ENCODE measurements around the gene CCS.

Gene CCS

DNA sequence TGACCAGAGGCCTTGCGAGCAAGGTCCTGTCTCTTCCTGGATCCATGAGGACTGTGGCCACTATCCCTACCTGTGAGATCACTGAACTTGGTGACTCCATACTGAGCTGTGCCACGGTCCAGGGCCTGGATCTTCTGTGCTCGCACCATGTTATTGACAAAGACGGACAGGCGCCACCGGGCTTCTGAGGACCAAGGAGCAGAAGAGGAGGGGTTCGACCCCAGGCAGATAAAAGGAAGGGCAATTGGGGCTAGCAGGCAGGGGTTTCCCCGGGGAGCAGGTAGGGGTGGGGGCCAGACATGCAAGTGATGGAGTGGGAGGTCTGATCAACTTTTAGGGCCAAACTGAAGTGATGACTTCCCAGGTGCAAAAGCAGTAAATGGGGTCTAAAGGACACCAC lies 26.8 kb upstream of the CCS start:
- Histone ChIP-seq H3K9me3 (ENCODE audit: low read length) (no peaks in the 10 kb centered on the region), H3K27me3 (ENCODE audit: insufficient read depth, low read length) (peaks cover 11% of the 10 kb centered on the region; the same call in 1 of the 2 replicates), H3K4me1 (ENCODE audit: insufficient read depth, low read length, severe bottlenecking) (peaks cover 10% of the 10 kb centered on the region)

DNA sequence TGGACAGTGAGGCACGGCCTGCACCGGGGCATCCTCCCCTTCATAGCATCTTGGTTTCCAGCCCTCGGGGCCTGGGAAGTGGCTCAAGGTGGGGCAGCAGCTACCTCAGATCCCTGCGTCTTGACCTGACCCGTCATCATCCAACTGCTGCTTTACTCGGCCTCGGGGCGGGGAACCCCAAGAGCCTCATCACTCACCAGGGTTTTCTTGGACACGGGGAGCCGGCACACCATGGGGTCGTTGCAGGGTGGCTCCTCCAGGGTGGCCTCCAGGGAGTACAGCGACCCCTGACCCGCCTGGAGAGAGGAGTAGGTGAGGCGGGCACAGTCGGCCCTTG lies 25.2 kb upstream of the CCS start:
- H3K4me3 ChIP-seq (ENCODE audit: low read depth, low read length, poor library complexity, severe bottlenecking), result peak overlapping the region; percentile 62
- TF ChIP-seq EZH2 (IDR thresholded peaks at IDR 0.05; ENCODE audit: borderline replicate concordance, low read length), result no peak
- TF ChIP-seq, protein P1, sequence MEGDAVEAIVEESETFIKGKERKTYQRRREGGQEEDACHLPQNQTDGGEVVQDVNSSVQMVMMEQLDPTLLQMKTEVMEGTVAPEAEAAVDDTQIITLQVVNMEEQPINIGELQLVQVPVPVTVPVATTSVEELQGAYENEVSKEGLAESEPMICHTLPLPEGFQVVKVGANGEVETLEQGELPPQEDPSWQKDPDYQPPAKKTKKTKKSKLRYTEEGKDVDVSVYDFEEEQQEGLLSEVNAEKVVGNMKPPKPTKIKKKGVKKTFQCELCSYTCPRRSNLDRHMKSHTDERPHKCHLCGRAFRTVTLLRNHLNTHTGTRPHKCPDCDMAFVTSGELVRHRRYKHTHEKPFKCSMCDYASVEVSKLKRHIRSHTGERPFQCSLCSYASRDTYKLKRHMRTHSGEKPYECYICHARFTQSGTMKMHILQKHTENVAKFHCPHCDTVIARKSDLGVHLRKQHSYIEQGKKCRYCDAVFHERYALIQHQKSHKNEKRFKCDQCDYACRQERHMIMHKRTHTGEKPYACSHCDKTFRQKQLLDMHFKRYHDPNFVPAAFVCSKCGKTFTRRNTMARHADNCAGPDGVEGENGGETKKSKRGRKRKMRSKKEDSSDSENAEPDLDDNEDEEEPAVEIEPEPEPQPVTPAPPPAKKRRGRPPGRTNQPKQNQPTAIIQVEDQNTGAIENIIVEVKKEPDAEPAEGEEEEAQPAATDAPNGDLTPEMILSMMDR (IDR thresholded peaks at IDR 0.05; ENCODE audit: low read length), result no peak

More for the DNA sequence above, 26.8 kb upstream of the CCS start:
- TF ChIP-seq, protein P1 (IDR thresholded peaks at IDR 0.05; ENCODE audit: low read length), result no peak
- no peak for TF ChIP-seq EZH2 (IDR thresholded peaks at IDR 0.05; ENCODE audit: borderline replicate concordance, low read length)
- Histone ChIP-seq H3K36me3 (ENCODE audit: insufficient read depth, low read length) (no peaks in the 10 kb centered on the region), H3F3A (ENCODE audit: insufficient read depth, low read length) (no peaks in the 10 kb centered on the region), H3K4me2 (ENCODE audit: low read length) (no peak overlapping the region), H3K27ac (ENCODE audit: low read depth, low read length, poor library complexity, severe bottlenecking) (no peak overlapping the region), H3K79me2 (ENCODE audit: insufficient read depth, low read length) (no peaks in the 10 kb centered on the region), H3K4me3 (ENCODE audit: low read depth, low read length, poor library complexity, severe bottlenecking) (no peak overlapping the region), H2AFZ (ENCODE audit: low read length) (no peak overlapping the region), H3K9ac (ENCODE audit: low read length) (no peak overlapping the region), H4K20me1 (ENCODE audit: insufficient read depth, low read length) (no peaks in the 10 kb centered on the region), H3K9me2 (ENCODE audit: low read depth, low read length) (no peaks in the 10 kb centered on the region)

DNA sequence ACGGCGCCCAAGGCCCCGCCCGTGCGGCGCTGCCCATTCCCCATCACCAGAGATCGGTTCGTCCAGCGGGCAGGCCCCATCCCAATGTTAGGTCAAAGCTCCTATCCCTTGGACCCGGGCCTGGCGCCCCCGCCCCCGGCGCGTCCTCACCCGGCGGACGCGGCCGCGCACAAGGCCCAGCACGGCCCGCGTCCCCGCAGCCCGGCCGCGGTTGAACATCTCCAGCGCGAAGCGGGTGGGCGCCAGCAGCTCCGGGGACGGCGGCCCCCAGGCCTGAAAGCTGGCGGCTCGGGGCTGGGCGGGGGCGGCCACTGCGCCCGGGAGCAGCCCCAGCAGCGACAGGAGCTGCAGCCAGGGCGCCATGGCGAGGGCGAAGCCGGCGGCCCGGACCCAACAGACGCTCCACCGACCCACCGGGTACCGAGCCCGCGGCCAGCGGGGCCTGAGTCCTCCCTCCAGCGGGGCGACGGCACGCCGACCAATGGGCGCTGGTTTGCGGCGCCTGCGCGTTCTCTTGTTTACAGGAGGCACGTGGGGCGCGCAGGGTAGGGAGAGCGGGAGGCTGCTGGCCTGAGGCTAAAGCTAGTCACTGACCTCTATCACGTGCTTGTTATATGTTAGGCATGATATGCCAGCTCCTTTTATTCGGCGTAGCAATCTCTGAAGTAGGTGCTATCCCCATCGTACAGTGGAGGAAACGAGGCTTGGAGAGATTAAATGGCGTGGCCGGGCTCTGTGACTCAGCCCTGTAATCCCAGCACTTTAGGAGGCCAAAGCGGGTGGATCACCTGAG lies 24.7 kb upstream of the CCS start, which contains the start of gene CTSF:
CTSF (minus strand) TSS at position 483 of the 793 bp plus-strand sequence; CDS start at position 363, 120 bp downstream.
- Histone ChIP-seq H4K20me1 (ENCODE audit: insufficient read depth, low read length) (no peaks in the 10 kb centered on the region), H3K79me2 (ENCODE audit: insufficient read depth, low read length) (no peaks in the 10 kb centered on the region), H3K9me2 (ENCODE audit: low read depth, low read length) (no peaks in the 10 kb centered on the region), H3K27me3 (ENCODE audit: insufficient read depth, low read length) (peaks cover 11% of the 10 kb centered on the region; the same call in 1 of the 2 replicates), H3K27ac (ENCODE audit: low read depth, low read length, poor library complexity, severe bottlenecking) (no peak within 1 kb of the TSS), H2AFZ (ENCODE audit: low read length) (no peak within 1 kb of the TSS; the same call in 1 of the 2 replicates), H3K4me3 (ENCODE audit: low read depth, low read length, poor library complexity, severe bottlenecking) (peak within 1 kb of the TSS; percentile 62), H3F3A (ENCODE audit: insufficient read depth, low read length) (no peaks in the 10 kb centered on the region), H3K4me1 (ENCODE audit: insufficient read depth, low read length, severe bottlenecking) (peaks cover 10% of the 10 kb centered on the region), H3K9ac (ENCODE audit: low read length) (peak within 1 kb of the TSS; percentile 45; the same call in 1 of the 2 replicates), H3K36me3 (ENCODE audit: insufficient read depth, low read length) (no peaks in the 10 kb centered on the region), H3K4me2 (ENCODE audit: low read length) (peak within 1 kb of the TSS; percentile 79), H3K9me3 (ENCODE audit: low read length) (no peaks in the 10 kb centered on the region)
- TF ChIP-seq, protein P1 (IDR thresholded peaks at IDR 0.05; ENCODE audit: low read length), result no peak
- TF ChIP-seq EZH2 (IDR thresholded peaks at IDR 0.05; ENCODE audit: borderline replicate concordance, low read length), result no peak

More for the DNA sequence above, 25.2 kb upstream of the CCS start:
- Histone ChIP-seq H3K4me2 (ENCODE audit: low read length) (peak overlapping the region; percentile 79), H3K79me2 (ENCODE audit: insufficient read depth, low read length) (no peaks in the 10 kb centered on the region), H3K27ac (ENCODE audit: low read depth, low read length, poor library complexity, severe bottlenecking) (no peak overlapping the region), H4K20me1 (ENCODE audit: insufficient read depth, low read length) (no peaks in the 10 kb centered on the region), H3K36me3 (ENCODE audit: insufficient read depth, low read length) (no peaks in the 10 kb centered on the region), H3F3A (ENCODE audit: insufficient read depth, low read length) (no peaks in the 10 kb centered on the region), H3K9me3 (ENCODE audit: low read length) (no peaks in the 10 kb centered on the region), H3K9ac (ENCODE audit: low read length) (peak overlapping the region; percentile 45; the same call in 1 of the 2 replicates), H2AFZ (ENCODE audit: low read length) (no peak overlapping the region), H3K4me1 (ENCODE audit: insufficient read depth, low read length, severe bottlenecking) (peaks cover 10% of the 10 kb centered on the region), H3K27me3 (ENCODE audit: insufficient read depth, low read length) (peaks cover 11% of the 10 kb centered on the region; the same call in 1 of the 2 replicates), H3K9me2 (ENCODE audit: low read depth, low read length) (no peaks in the 10 kb centered on the region)
